ENCODE data around the gene COL23A1. TPM values are rescaled to one million over a fixed set of nuclear protein-coding genes. Genes with fewer than 3 reads are reported as not detected.

Gene COL23A1
- total RNA-seq, 4 donors from 2014 or later = 0.44 to 0.65 (median 0.57) TPM; not detected in 1

- TF ChIP-seq CTCF (IDR thresholded peaks at IDR 0.05; ENCODE audit: low read depth) = no peak
These were observed 148.5 kb downstream of the COL23A1 start for GRCh38 chr5:178441486-178442270.

- TF ChIP-seq CTCF (IDR thresholded peaks at IDR 0.05; ENCODE audit: low read depth) = no peak
These were observed 150.0 kb downstream of the COL23A1 start for GRCh38 chr5:178440181-178440580.

- no peak for TF ChIP-seq CTCF (IDR thresholded peaks at IDR 0.05; ENCODE audit: low read depth)
These were observed 150.6 kb downstream of the COL23A1 start for GRCh38 chr5:178439493-178440180.

- TF ChIP-seq CTCF (IDR thresholded peaks at IDR 0.05; ENCODE audit: low read depth) = no peak
These were observed 151.4 kb downstream of the COL23A1 start for GRCh38 chr5:178438796-178439195.

GRCh38 chr5:178437386-178438075, 152.7 kb downstream of the COL23A1 start:
- TF ChIP-seq CTCF (IDR thresholded peaks at IDR 0.05; ENCODE audit: low read depth) = no peak

- no peak for TF ChIP-seq CTCF (IDR thresholded peaks at IDR 0.05; ENCODE audit: low read depth)
These were observed 153.8 kb downstream of the COL23A1 start for GRCh38 chr5:178436326-178436940.
